Measurements from ENCODE around the gene SPINK1.

DNA sequence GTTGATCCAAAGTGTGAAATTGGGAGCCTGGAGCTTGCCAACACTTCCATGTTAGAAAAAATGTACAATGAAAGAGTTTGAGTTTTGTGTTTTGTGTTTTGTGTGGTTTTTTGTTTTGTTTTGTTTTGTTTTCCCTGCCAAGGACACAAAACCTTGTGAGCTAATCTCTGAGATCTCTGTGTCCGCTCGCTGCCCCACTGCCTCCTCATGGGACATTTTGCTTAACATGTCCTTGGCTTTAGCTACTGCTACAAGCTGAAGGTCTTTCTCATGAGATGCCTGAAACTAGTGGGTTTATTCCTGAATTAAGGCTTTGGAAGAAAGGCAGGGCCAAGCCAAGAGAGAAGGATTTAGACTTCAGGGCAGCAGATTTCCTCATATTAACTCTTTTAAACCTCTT is 41.7 kb downstream of the SPINK1 start:
- TF ChIP-seq TAF1 (IDR thresholded peaks at IDR 0.05; ENCODE audit: low read depth) (no peak), YY1 (IDR thresholded peaks at IDR 0.05; ENCODE audit: low read depth) (no peak), ZBTB7A (IDR thresholded peaks at IDR 0.05; ENCODE audit: low read depth) (no peak), TEAD4 (IDR thresholded peaks at IDR 0.05) (no peak), CEBPB (IDR thresholded peaks at IDR 0.05) (no peak), EP300 (IDR thresholded peaks at IDR 0.05; ENCODE audit: borderline replicate concordance) (no peak), CREB1 (IDR thresholded peaks at IDR 0.05; ENCODE audit: low read depth) (no peak), RAD21 (IDR thresholded peaks at IDR 0.05; ENCODE audit: low read depth) (no peak)
- TF ChIP-seq, protein P1, sequence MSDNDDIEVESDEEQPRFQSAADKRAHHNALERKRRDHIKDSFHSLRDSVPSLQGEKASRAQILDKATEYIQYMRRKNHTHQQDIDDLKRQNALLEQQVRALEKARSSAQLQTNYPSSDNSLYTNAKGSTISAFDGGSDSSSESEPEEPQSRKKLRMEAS (IDR thresholded peaks at IDR 0.05), result no peak
- TF ChIP-seq, protein P2, sequence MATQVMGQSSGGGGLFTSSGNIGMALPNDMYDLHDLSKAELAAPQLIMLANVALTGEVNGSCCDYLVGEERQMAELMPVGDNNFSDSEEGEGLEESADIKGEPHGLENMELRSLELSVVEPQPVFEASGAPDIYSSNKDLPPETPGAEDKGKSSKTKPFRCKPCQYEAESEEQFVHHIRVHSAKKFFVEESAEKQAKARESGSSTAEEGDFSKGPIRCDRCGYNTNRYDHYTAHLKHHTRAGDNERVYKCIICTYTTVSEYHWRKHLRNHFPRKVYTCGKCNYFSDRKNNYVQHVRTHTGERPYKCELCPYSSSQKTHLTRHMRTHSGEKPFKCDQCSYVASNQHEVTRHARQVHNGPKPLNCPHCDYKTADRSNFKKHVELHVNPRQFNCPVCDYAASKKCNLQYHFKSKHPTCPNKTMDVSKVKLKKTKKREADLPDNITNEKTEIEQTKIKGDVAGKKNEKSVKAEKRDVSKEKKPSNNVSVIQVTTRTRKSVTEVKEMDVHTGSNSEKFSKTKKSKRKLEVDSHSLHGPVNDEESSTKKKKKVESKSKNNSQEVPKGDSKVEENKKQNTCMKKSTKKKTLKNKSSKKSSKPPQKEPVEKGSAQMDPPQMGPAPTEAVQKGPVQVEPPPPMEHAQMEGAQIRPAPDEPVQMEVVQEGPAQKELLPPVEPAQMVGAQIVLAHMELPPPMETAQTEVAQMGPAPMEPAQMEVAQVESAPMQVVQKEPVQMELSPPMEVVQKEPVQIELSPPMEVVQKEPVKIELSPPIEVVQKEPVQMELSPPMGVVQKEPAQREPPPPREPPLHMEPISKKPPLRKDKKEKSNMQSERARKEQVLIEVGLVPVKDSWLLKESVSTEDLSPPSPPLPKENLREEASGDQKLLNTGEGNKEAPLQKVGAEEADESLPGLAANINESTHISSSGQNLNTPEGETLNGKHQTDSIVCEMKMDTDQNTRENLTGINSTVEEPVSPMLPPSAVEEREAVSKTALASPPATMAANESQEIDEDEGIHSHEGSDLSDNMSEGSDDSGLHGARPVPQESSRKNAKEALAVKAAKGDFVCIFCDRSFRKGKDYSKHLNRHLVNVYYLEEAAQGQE (IDR thresholded peaks at IDR 0.05; ENCODE audit: low read depth), result no peak

All from Ishikawa (cell line).